NCI-H2227 (cell line): Measurements from ENCODE around the gene ATP10B.
"Not testable (repeated sequence)": the region's sequence is repeated elsewhere in the genome, so short reads cannot be mapped to it uniquely, and the experiment has no call there.

Experiments used
- DNase-seq: peaks from one replicate; lab custom pipeline; 2025; ENCODE audit not compliant: unreplicated experiment; lab: John Stamatoyannopoulos, UW

Gene ATP10B, protein sequence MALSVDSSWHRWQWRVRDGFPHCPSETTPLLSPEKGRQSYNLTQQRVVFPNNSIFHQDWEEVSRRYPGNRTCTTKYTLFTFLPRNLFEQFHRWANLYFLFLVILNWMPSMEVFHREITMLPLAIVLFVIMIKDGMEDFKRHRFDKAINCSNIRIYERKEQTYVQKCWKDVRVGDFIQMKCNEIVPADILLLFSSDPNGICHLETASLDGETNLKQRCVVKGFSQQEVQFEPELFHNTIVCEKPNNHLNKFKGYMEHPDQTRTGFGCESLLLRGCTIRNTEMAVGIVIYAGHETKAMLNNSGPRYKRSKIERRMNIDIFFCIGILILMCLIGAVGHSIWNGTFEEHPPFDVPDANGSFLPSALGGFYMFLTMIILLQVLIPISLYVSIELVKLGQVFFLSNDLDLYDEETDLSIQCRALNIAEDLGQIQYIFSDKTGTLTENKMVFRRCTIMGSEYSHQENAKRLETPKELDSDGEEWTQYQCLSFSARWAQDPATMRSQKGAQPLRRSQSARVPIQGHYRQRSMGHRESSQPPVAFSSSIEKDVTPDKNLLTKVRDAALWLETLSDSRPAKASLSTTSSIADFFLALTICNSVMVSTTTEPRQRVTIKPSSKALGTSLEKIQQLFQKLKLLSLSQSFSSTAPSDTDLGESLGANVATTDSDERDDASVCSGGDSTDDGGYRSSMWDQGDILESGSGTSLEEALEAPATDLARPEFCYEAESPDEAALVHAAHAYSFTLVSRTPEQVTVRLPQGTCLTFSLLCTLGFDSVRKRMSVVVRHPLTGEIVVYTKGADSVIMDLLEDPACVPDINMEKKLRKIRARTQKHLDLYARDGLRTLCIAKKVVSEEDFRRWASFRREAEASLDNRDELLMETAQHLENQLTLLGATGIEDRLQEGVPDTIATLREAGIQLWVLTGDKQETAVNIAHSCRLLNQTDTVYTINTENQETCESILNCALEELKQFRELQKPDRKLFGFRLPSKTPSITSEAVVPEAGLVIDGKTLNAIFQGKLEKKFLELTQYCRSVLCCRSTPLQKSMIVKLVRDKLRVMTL (N-terminal part only)

DNA sequence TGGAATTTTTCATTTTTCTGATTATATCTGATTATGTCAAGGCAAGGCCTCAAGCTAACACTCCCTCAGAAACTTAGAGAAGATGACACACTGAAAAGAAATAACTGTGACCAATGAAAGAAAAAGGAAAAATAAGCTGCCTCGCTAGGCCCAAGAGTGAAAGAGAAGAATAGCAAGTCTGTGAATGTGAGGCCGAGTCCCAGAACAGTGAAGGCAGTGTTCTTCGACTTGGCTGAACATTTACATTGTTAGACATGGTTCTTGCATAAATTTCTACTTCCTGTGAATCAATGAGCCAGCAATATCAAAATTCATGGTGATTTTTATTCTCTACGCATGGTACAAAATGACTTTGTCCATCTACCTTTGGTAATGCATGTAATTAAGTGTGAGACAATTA lies at the start of gene ATP10B:
Gene ATP10B (minus strand): TSS at position 163 of the 400 bp plus-strand sequence. CDS start 164,137 bp downstream, outside the sequence.
- DNase-seq = no peak

DNA sequence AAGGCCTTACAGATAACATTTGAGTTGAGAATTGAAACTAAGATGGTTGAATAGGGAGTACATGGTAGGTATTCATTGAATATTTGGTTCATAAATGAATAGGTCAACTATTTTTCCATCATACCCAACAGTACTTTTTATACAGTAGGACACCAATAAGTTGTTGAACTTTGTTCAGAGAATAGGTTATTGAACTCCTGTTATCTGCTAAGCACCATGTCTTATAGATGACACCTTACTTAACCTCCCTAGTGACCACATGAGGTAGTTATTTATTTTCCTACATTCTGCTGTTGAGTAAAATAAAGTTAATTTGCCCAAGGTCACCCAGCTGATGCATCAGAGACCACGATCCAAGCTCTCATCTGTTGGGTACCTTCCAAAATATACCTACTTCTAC lies 49.6 kb upstream of the ATP10B start:
- DNase-seq = no peak

DNA sequence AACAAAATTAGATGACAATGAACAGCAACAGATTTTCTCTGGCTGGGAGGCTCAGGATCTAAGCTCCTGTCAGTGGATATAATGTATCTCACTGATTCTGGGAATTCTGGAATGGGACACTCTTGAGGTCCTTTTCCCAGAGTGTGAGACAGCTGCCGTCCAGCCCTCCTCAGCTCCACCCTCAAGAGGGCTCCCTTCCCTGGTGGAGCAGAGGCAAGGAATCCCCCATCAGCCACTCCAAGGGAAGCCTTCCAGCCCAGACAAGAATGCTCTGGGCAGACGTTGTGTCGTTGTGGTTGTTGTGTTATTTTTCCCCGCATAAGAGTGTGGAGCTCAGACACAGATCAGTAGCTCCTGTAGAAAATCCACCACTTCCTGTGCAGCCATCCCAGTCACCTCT lies 47.7 kb upstream of the ATP10B start:
- no peak for DNase-seq

DNA sequence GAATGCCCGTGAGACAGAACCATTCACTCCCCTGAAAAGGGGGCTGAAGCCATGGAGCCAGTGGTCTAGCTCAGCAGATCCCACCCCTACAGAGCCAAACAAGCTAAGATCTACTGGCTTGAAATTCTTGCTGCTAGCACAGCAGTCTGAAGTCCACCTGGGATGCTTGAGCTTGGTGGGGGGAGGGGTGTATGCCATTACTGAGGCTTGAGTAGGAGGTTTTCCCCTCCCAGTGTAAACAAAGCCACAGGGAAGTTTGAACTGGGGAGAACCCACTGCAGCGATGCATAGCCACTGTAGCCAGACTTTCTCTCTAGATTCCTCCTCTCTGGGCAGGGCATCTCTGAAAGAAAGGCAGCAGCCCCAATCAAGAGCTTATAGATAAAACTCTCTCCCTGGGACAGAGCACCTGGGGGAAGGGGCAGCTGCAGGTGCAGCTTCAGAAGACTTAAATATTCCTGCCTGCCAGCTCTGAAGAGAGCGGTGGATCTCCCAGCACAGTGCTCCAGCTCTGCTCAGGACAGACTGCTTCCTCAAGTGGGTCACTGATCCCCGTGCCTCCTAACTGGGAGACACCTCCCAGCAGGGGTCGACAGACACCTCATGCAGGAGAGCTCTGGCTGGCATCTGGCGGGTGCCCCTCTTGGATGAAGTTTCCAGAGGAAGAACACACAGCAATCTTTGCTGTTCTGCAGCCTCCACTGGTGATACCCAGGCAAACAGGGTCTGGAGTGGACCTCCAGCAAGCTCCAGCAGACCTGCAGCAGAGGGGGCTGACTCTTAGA lies 41.4 kb upstream of the ATP10B start:
- not testable (repeated sequence) for DNase-seq

DNA sequence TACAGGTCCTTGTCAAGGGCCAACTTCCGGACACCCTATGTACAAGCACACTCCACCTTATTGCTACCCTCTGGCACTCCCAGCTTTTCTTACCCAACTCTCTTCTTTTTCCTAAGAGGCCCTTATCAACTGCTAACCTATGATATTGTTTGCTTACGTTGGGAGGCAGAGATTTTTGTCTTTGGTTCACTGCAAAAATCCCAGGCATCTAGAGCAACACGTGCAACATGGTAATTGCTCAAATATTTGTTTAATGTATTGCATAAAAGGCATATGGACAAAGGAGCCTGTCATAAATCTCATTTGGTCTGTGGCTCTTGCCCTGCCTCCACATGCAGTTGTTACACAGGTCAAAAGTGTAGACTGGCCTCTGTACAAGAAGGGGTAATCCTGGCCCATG lies 35.8 kb upstream of the ATP10B start:
- no peak for DNase-seq

DNA sequence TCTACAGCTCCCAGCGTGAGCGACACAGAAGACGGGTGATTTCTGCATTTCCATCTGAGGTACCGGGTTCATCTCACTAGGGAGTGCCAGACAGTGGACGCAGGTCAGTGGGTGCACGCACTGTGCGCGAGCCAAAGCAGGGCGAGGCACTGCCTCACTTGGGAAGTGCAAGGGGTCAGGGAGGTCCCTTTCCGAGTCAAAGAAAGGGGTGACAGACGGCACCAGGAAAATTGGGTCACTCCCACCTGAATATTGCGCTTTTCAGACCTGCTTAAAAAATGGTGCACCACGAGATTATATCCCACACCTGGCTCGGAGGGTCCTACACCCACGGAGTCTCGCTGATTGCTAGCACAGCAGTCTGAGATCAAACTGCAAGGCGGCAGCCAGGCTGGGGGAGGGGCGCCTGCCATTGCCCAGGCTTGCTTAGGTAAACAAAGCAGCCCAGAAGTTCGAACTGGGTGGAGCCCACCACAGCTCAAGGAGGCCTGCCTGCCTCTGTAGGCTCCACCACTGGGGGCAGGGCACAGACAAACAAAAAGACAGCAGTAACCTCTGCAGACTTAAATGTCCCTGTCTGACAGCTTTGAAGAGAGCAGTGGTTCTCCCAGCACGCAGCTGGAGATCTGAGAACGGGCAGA lies 21.7 kb upstream of the ATP10B start:
- not testable (repeated sequence) for DNase-seq

DNA sequence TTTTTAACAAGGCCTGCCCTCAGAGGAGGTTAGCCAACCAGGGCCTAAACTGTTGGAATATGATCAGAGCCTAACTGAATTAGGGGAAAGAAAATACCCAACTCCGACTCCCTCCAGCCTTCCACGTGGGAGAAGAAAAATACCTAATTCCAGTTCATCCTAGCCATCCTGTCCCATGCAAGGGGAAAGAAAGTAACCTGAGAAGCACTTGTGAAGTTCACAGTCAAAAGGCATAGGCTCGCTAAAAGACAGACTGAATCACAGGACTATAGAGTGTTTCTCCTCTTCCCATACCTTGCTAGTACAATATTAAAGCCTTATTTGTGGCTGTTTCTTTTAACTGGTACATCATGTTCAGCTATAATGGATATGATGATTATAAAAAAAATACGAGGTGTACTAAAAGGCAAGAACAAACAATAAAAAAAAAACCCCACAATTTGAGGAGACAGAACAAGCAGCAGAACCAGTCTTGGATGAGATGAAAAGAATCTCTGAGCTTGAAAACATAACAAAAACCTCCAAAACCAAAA lies 18.0 kb upstream of the ATP10B start:
- no peak for DNase-seq

DNA sequence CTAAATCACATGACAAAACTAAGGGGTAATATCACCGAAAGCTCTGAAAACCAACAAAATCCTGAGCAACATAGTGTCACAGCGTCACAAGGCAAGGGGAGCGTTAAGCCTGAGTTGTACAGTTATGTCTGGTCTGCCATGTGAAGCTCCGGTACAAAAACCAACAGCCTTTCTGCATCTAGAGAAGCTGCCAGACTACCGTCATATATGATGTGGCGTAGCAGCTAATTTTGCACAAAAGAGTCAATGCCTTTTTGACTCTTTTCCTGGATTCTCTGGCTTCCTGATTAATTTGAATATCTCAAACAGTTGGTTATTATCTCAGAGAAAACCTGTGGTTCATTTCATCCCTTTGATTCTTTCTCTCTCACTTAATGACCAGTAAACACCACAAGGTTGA lies 16.0 kb upstream of the ATP10B start:
- no peak for DNase-seq

DNA sequence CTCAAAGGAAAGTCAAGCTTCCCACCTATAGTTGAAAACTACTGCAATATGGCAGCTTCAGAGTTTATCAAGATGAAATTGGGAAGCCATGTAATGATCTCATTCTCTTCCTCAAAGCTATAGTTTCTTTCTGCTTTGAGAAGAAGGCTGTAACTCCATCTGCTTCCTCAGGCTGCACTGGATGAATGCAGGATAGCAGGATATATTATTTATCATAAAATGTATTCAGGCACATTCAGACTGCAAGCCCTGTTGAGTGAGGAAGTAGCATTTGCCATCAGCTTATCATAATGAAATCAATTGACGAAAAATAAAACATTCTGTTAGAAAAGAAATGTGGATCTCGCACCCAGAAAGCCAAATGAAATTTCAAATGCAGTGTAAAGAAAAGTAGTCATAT lies 560 bp downstream of the ATP10B start:
- DNase-seq = no peak

DNA sequence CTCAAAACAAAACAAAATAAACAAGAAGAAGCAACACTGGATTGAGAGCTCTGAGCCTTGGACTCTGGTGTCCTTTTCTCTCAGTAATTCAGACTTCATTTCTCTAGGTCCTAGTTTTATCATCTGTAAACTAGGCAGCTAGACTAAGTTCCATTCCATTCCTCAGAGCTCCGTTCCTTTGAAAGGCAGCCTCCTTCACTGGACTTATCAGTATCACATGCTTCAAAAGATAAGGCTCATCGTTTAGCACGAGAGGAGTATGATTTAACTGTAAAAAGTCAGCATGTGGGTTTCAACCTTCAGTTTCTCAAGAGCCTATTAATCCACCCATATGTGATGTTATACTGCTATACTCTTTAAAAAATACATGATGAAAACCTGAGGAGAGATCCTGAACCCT lies 1.6 kb downstream of the ATP10B start:
- DNase-seq = no peak

DNA sequence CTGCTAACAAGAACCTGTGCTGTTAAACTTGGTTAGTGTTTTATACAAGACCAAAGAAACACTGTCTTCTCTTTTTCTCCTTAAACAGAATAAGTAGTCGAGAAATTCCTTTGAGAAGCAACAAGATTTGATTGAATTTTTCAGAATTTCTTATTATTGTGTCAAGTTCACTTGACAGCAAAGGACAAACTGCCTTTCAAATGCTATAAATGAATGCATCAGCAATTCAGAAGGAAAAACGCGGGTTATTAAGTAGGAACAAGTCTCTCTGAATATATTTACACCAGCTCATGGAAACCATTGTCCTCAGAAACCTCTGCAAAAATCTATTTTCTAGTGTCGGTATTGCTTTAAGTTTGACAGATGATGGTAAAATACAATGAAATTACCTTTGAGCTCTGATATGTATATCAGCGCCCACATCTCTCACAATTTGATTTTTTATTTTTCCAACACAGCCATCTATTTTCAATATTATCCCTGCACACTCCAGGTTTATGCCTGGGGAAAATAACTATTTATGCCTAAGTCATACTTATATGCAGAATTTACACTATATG lies 4.4 kb downstream of the ATP10B start:
- no peak for DNase-seq

DNA sequence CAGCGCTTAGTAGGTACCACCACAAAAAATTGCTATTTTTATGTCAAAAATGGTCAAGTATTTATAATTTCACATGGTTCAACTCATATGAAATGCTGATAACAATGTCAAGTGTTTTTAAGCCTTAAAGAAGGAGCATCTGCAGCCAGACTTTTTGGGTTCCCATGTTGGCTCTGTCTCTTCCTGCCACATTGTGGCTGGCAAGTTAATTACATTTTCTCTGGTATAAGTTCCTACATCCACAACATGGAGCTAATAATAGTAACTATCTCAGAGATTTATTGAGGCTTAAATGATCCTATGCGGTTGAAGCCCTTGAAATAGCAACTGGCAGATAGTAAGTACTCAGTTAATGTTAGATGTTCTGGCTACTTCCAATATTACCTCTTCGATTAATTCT lies 5.4 kb downstream of the ATP10B start:
- no peak for DNase-seq

DNA sequence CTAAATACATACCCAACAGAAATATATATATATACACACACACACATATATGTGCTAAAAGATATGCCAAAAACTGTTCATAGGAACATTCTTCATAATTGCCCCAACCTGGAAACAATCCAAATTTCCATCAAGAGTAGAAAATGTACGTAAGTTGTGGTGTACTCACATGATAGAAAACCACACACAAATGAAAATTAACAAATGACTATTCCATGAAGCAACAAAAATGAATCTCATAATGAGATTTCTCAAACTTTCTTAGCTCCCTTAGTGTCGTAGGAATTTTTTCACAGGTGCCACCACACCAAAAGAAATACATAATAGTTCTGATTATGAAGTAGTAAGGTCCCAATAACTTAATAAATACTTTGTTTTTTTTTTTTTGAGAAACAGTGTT lies 7.8 kb downstream of the ATP10B start:
- DNase-seq = no peak

DNA sequence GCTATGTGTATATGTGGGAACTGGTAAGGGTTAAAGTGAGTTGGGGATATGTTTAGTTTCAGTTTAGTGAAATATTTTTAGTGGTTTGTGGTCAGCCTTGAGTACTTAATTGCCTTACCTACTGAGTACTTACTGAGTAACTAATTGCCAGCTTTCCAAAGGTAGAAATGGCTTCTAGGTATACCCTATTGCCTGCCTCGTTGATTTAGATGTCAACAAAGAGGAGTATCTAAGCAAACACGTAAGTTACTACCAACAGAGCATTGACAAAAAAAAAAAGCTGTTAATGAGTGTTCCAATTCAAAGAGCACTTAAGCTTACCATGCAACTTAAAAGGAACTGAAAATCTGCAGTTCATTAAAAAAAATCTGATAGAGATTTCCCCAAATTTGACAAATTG lies 8.8 kb downstream of the ATP10B start:
- no peak for DNase-seq

DNA sequence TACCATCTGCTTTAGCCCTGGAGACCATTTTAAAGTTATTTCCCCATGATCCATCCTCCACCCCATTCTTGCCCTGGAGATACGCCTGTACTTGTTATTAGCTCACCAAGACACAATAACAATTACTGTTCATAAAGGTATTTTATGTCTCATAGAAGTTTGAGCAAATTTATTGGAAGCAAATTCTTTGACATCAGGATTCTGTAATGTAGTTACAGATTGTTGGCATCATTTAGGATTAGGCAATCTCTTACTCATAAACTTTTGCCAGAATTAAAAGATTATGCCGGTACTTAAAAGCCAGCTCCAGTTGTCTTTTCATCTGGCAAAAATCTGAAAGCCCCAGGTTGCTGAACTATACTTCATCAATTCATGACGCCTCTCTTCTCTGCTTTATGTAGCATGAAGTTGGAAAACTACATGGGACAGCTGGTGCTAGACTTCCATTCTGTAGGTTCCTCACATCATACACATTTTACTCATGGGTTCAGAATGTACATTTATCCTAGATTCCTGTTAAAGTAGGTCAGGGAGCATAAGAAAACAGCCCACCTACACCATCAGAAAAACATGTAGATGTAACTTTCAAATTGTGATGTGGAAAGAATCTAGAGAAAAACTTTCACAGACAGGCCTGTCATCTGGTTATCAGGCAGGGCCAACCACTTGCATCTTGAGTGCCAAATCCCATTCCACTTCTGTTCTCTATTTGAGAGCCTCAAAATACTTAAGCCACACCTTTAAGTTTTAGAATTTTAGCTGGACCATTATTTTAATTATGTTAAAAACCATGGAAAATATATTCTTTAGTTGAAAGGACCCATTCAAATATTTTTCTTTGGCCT lies 14.0 kb downstream of the ATP10B start:
- DNase-seq = no peak

DNA sequence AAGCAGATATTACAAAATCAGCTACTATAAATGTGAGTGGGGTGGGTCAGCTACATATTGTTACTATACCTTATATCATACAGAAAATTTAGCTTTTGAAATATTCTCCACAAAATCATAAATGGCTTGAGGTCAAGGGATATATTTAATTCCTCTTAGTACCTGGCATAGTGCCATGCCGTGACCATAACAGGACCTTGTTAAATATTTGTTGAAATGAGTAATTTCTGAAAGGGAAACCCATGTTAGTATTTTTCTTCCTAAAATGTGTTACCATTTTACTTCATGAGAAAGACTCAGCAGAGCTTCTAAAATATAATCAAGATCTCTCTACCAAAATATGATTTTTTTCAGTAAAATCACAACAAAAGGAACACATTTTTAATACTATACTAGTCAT lies 14.8 kb downstream of the ATP10B start:
- DNase-seq = no peak

DNA sequence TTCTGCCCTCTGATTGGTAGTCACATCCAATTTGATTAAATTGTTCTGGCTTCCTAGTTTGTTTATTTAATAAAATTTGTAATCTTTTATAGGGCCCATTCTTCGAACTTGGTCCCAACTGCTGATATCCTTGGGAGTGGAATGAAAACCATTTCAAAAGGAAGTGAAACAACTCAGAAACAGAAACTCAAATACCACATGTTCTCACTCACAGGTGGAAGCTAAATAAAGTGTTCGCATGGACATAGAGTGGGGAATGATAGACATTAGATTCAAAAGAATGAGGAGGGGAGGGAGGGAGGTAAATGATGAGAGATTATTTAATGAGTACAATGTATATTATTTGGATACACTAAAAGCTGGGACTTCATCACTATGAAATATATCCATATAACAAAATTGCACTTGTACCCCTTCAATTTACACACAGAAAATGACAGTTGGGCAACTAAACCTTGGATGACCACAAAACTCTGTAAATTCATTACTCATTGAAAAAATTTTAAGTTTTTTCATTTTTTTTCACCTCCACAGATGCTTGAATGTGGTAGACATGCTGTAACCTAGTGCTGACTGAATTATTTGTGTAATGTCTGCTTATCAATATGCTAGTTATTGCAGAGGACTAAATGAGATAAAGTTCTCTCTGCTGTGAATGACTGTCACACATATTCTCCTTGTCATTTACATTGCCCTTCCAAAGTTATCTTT lies 16.0 kb downstream of the ATP10B start:
- no peak for DNase-seq

DNA sequence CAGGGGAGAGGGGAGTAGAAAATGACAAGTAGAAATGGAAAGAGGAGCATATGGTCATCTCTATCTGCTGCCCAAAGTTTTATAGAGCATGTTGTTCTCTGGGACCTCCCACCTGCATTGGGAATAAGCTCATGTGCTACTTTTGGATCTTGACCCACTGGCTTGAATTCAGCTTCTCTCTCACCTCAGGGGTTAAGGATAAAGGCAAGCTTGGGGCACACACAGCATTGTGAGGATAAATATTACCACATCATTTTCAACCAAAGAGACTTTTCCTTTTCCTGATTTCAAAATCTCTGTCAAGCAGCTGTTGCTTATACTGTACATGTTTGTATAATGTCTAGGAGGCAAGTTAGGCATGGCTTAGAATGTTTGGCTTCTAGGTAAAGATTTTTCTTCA lies 16.6 kb downstream of the ATP10B start:
- DNase-seq = no peak
